BJ (cell line): ENCODE data around the gene ART5. TPM values are rescaled to one million over a fixed set of nuclear protein-coding genes. Genes with fewer than 3 reads are reported as not detected.

ENCODE experiments used
- CTCF ChIA-PET: fragments of 350-600 bp; formaldehyde crosslinking; extraction: SDS; loops from one replicate; lab custom pipeline; 2021; ENCODE audit warnings: antibody characterized with exemption, inconsistent platforms; lab: Yijun Ruan, JAX
- POLR2A ChIA-PET: fragments of 300-600 bp; sonication (Branson Sonifier 250); formaldehyde crosslinking; extraction: SDS; loops from one replicate; lab custom pipeline; 2021; ENCODE audit warnings: antibody characterized with exemption; lab: Charles Lee
- DNase-seq: peaks from one replicate; pipeline ENCODE4 v3.0.0-alpha.2; 2011; ENCODE audit warnings: low read depth
- H3K27me3 ChIP-seq: 2 replicates; pipeline ENCODE4 v1.6.0; 2011; ENCODE audit warnings: low read length; ENCODE audit not compliant: control insufficient read depth, insufficient read depth
- H3K36me3 ChIP-seq: 2 replicates; pipeline ENCODE4 v1.5.1; 2011; ENCODE audit warnings: low read length; ENCODE audit not compliant: control insufficient read depth, insufficient read depth
- H3K4me3 ChIP-seq: 2 replicates; pipeline ENCODE4 v1.5.1; 2011; ENCODE audit warnings: low read depth, mild to moderate bottlenecking, control low read depth, low read length
- polyA plus RNA-seq: library from polyadenylated mRNA; depleted of rRNA; stranded (reverse); fragments of >200 nt; gene quantifications from 2 replicates; pipeline ENCODE4 v1.2.3, GENCODE V29; 2011
- TF ChIP-seq, protein P1 (sequence below): IDR thresholded peaks from 2 replicates; pipeline ENCODE4 v1.5.1; 2011; ENCODE audit warnings: low read depth, mild to moderate bottlenecking, control low read depth, inconsistent platforms, low read length, moderate library complexity; ENCODE audit not compliant: insufficient read depth

The ART5 gene
- polyA plus RNA-seq, 1 experiment = 0.38 TPM

DNA sequence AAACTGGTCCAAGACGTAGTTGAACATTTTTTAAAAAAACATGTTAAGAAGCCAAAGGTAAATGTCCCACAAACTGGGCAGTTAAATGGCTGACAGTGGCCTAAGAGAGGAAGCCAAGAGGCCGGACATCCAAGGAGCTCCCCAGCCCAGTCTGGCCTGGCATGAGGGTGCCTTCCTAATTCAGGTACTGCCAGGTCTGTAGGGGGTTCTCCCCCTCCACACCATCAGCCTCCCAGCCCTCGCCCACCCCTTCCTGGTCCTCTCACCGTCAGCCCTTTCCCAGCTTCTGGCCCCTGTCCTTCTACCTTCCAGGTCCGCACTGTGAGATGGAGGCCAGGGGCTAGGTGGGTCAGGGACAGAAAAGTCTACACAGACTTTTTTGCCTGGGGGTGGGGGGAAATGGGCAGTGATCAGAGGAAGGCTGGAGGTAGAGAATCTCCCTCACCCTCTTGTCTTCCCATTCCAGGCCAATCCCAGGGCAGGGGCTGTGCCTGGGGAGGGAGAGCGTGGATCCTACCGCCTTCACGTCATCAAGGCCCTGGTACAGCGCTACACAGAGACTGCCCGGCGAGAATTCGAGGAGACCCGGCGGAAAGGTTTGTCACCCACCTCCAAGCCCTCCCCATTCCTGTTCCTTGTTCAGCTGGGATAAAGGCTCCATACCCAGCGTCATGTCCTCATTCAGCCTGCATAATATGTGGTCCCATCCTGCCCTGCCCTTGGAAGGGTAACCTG lies 6.0 kb downstream of the ART5 start:
- no peaks in the 10 kb centered on the region for H3K36me3 ChIP-seq
- ChIA-PET POLR2A (no interaction called here), CTCF (no interaction called here)
- TF ChIP-seq, protein P1, sequence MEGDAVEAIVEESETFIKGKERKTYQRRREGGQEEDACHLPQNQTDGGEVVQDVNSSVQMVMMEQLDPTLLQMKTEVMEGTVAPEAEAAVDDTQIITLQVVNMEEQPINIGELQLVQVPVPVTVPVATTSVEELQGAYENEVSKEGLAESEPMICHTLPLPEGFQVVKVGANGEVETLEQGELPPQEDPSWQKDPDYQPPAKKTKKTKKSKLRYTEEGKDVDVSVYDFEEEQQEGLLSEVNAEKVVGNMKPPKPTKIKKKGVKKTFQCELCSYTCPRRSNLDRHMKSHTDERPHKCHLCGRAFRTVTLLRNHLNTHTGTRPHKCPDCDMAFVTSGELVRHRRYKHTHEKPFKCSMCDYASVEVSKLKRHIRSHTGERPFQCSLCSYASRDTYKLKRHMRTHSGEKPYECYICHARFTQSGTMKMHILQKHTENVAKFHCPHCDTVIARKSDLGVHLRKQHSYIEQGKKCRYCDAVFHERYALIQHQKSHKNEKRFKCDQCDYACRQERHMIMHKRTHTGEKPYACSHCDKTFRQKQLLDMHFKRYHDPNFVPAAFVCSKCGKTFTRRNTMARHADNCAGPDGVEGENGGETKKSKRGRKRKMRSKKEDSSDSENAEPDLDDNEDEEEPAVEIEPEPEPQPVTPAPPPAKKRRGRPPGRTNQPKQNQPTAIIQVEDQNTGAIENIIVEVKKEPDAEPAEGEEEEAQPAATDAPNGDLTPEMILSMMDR = no peak
- no peak for DNase-seq
- peaks cover 3% of the 10 kb centered on the region; the same call in 1 of the 2 replicates for H3K27me3 ChIP-seq
- H3K4me3 ChIP-seq = no peak overlapping the region

DNA sequence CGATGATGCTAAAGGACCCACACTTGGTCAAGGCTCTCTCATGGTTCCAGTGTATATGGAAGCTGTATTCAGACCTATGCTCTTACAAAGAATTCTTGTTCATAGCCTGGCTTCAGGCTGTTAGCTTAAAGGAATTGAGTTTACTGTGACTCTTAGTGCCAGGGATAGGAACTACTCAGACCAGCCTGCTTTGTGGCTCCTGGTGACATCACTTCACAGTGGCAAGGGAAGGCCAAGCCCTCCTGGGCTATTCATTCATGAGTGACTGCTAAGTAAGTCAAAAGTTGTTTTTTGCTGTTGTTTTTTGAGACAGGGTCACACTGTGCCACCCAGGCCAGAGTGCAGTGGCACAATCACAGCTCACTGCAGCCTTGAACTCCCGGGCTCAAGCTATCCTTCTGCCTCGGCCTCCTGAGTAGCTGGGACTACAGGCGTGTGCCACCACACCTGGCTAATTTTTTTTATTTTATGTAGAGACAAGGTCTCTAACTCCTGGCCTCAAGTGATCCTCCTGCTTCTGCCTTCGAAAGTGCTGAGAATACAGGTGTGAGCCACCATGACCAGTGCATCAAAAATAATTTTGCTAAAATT lies 9.6 kb downstream of the ART5 start:
- no peak overlapping the region for H3K4me3 ChIP-seq
- ChIA-PET POLR2A (no interaction called here), CTCF (interaction anchor here (0.9 kb wide), 1 partner anchor 22 kb away, joined by 3 read pairs; no protein-coding TSS in a partner anchor)
- DNase-seq = no peak
- peaks cover 3% of the 10 kb centered on the region; the same call in 1 of the 2 replicates for H3K27me3 ChIP-seq
- TF ChIP-seq, protein P1 = no peak
- no peaks in the 10 kb centered on the region for H3K36me3 ChIP-seq

DNA sequence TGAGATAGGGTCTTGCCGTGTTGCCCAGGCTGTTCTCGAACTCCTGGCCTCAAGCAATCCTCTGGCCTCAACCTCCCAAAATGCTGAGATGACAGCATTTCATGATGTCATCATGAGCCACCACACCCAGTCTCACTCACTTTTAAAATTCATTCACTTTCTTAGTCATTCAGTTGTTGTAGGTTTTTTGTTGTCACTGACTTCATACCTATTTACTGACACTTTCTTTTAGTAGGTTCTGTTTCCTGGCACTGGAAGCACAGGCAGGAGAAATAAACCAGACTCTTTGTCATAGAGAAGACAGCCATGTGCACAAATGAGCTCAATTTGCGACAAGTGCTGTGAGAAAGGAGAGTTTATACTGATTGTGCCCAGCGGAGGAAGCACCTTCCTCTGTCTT lies 10.5 kb downstream of the ART5 start:
- no peak overlapping the region for H3K4me3 ChIP-seq
- DNase-seq = no peak
- H3K36me3 ChIP-seq = no peaks in the 10 kb centered on the region
- CTCF ChIA-PET = no interaction called here
- POLR2A ChIA-PET = no interaction called here
- H3K27me3 ChIP-seq = peaks cover 3% of the 10 kb centered on the region; the same call in 1 of the 2 replicates
- TF ChIP-seq, protein P1 = no peak

DNA sequence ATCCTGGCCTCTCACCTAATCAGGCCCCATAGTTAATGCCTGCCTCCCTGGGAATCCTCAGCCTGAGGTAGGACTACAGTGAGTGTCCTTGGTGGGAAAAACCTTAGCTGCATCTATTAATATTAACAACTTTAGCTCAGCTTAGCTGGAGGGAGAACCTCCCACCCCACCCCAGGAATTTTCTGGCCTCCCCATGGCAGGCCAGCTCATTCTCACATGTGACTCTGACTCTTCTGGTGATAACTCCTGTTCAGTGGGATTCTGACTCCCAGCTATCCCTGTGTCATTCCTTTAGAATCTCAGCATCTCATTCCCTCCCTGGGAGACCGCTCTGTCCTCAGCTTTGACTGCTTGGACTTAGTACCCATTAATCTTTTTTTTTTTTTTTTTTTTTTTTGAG lies 14.5 kb downstream of the ART5 start:
- TF ChIP-seq, protein P1 = no peak
- Histone ChIP-seq H3K4me3 (no peak overlapping the region), H3K36me3 (no peaks in the 10 kb centered on the region), H3K27me3 (no peaks in the 10 kb centered on the region)
- peak; percentile 58 for DNase-seq
- CTCF ChIA-PET = interaction anchor here (2.4 kb wide), 1 partner anchor 18 kb away, joined by 10 read pairs; no protein-coding TSS in a partner anchor
- POLR2A ChIA-PET = no interaction called here

DNA sequence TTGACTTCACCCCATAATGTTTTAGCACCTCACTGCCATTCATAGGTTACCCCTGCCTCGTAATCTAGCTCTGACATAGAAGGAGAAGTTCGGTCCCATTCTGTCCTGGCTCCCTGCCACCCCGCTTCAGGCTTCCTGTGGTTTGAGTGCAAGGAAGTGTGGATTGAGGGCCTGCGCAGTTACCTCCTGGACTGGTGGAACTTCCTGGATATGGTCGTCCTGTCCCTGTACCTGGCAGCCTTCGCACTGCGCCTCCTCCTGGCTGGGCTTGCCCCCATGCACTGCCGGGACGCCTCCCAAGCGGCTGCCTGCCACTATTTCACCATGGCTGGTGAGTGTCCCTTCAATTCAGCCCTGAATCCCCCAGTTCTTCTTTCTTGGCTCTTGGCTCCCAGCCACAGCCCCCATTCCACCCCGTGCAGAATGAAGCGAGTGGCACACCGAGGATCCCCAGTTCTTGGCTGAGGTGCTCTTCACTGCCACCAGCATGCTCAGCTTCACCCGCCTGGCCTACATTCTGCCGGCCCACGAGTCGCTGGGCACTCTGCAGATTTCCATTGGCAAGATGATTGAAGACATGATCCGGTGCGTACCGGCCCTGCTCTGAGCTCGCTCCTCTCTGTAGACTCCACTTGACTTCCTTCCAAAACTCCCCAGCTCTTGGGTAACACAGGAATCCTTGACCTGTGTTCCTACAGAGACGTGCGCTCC lies 15.4 kb downstream of the ART5 start:
- no peaks in the 10 kb centered on the region for H3K36me3 ChIP-seq
- no peak overlapping the region for H3K4me3 ChIP-seq
- ChIA-PET POLR2A (no interaction called here), CTCF (interaction anchor here (1.2 to 2.4 kb wide), 2 partner anchors 17 to 45 kb away, joined by 3 to 10 read pairs; no protein-coding TSS in a partner anchor)
- no peak for DNase-seq
- H3K27me3 ChIP-seq = no peaks in the 10 kb centered on the region
- TF ChIP-seq, protein P1 = no peak
